ENCODE results near the gene GSG1L.
"Not testable (repeated sequence)": the region's sequence is repeated elsewhere in the genome, so short reads cannot be mapped to it uniquely, and the experiment has no call there.

The GSG1L gene

GRCh38 chr16:27747946-27748345 is 315.6 kb downstream of the GSG1L start:
- no peak for DNase-seq (ENCODE audit: insufficient read length, low spot score)
- FAIRE-seq: no peak
- TF ChIP-seq SPI1 (IDR thresholded peaks at IDR 0.05; ENCODE audit: low read depth, low read length) (no peak), POU2F2 (IDR thresholded peaks at IDR 0.05; ENCODE audit: low read depth, low read length) (no peak), PAX5 (IDR thresholded peaks at IDR 0.05; ENCODE audit: insufficient read depth, low read length, severe bottlenecking) (no peak), TAF1 (IDR thresholded peaks at IDR 0.05; ENCODE audit: low read depth, low read length) (no peak), POLR2AphosphoS5 (IDR thresholded peaks at IDR 0.05; ENCODE audit: low read depth, low read length) (no peak), POLR2A (IDR thresholded peaks at IDR 0.05; ENCODE audit: low read depth, low read length) (no peak)

GRCh38 chr16:27746076-27746855 is 317.2 kb downstream of the GSG1L start:
- no peak for DNase-seq (ENCODE audit: insufficient read length, low spot score)
- TF ChIP-seq SPI1 (IDR thresholded peaks at IDR 0.05; ENCODE audit: low read depth, low read length) (no peak), PAX5 (IDR thresholded peaks at IDR 0.05; ENCODE audit: insufficient read depth, low read length, severe bottlenecking) (no peak), POU2F2 (IDR thresholded peaks at IDR 0.05; ENCODE audit: low read depth, low read length) (no peak), POLR2A (IDR thresholded peaks at IDR 0.05; ENCODE audit: low read depth, low read length) (no peak), POLR2AphosphoS5 (IDR thresholded peaks at IDR 0.05; ENCODE audit: low read depth, low read length) (no peak), TAF1 (IDR thresholded peaks at IDR 0.05; ENCODE audit: low read depth, low read length) (no peak)
- FAIRE-seq: no peak

DNA sequence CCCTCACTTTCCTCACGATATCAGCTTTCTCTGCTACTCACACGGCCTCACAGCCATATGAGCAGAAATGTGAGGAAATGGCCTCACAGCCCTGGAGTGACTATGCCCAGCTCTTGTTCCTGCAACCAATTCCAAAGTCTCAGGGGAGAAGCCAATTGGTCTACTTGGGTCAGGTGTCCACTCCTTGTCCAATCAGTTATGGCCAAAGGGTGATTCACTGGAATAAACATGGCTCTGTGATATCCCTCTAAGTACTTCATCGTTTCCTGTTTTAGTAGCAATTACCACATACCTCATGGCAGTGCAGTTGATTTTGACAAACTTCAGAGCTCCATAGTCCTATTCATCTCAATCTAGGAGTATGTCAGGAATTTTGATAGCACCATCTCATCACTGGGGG is 318.2 kb downstream of the GSG1L start:
- DNase-seq (ENCODE audit: insufficient read length, low spot score) (no peak), FAIRE-seq (no peak)
- no peak for TF ChIP-seq SPI1 (IDR thresholded peaks at IDR 0.05; ENCODE audit: low read depth, low read length)

- FAIRE-seq (no peak), DNase-seq (ENCODE audit: insufficient read length, low spot score) (no peak)
- TF ChIP-seq SPI1 (IDR thresholded peaks at IDR 0.05; ENCODE audit: low read depth, low read length) (no peak), TAF1 (IDR thresholded peaks at IDR 0.05; ENCODE audit: low read depth, low read length) (no peak), PAX5 (IDR thresholded peaks at IDR 0.05; ENCODE audit: insufficient read depth, low read length, severe bottlenecking) (no peak), POLR2AphosphoS5 (IDR thresholded peaks at IDR 0.05; ENCODE audit: low read depth, low read length) (no peak), POLR2A (IDR thresholded peaks at IDR 0.05; ENCODE audit: low read depth, low read length) (no peak), POU2F2 (IDR thresholded peaks at IDR 0.05; ENCODE audit: low read depth, low read length) (no peak)
Observed at GRCh38 chr16:27743963-27744362, 319.6 kb downstream of the GSG1L start.

- FAIRE-seq; DNase-seq (ENCODE audit: insufficient read length, low spot score): not testable (repeated sequence)
Observed at GRCh38 chr16:27743001-27743400, 320.5 kb downstream of the GSG1L start.

DNA sequence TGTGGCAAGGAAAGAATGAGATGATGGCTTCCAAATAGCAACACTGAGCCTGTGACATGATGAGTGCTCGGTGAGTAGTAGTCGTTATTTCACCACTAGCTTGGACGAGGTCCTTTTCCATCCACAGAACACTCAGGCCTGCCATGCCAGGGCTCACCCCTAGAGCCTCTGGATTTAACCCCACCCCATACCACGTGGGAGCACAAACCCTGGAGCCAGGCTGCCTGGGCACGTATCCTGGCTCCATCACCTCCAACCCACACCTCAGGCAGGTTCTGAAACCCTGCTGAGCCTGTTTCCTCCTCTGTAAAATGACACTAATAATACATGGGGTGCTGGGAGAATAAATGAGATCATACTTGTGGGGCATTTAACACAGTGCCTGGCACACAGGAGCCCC is 321.2 kb downstream of the GSG1L start:
- TF ChIP-seq TAF1 (IDR thresholded peaks at IDR 0.05; ENCODE audit: low read depth, low read length) (no peak), POLR2A (IDR thresholded peaks at IDR 0.05; ENCODE audit: low read depth, low read length) (no peak), POLR2AphosphoS5 (IDR thresholded peaks at IDR 0.05; ENCODE audit: low read depth, low read length) (no peak), PAX5 (IDR thresholded peaks at IDR 0.05; ENCODE audit: insufficient read depth, low read length, severe bottlenecking) (no peak), POU2F2 (IDR thresholded peaks at IDR 0.05; ENCODE audit: low read depth, low read length) (no peak), SPI1 (IDR thresholded peaks at IDR 0.05; ENCODE audit: low read depth, low read length) (no peak)
- DNase-seq (ENCODE audit: insufficient read length, low spot score) (no peak), FAIRE-seq (no peak)

DNA sequence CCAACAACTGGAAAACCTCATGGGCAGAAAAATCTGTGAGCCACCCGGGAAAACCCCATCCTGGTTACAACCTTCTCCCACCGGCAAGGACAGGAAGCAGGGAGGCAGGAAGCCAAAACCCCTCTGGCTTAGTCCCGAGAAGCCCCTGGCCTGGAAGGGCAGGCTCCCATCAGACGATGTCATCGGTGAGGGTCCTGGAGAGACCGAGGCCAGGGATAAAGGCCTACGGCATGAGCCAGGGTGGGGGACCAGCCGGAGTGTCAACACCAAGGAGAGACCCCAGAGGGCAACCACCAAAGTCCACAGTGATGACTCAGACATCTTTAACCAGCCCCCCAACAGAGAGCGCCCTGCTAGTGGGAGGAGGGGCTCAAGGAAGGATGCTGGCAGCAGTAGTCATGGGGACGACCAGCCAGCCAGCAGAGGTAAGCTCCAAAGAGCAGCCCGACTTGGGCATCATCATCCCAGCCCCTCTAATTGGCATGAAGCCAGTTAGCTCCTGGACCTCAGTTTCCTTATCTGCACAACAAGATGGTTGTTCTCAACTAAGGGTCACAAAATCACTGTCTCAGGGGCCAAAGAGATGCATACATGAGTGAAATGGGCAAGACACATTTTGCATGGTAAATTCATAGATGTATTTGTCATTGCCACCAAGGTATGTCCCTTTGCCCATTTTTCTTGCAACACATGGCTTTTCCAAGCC is 322.9 kb downstream of the GSG1L start:
- no peak for TF ChIP-seq SPI1 (IDR thresholded peaks at IDR 0.05; ENCODE audit: low read depth, low read length)
- TF ChIP-seq PAX5 (IDR thresholded peaks at IDR 0.05; ENCODE audit: insufficient read depth, low read length, severe bottlenecking): no peak
- no peak for TF ChIP-seq TAF1 (IDR thresholded peaks at IDR 0.05; ENCODE audit: low read depth, low read length)
- no peak for TF ChIP-seq POLR2A (IDR thresholded peaks at IDR 0.05; ENCODE audit: low read depth, low read length)
- no peak for TF ChIP-seq POLR2AphosphoS5 (IDR thresholded peaks at IDR 0.05; ENCODE audit: low read depth, low read length)
- no peak for TF ChIP-seq POU2F2 (IDR thresholded peaks at IDR 0.05; ENCODE audit: low read depth, low read length)
- DNase-seq (ENCODE audit: insufficient read length, low spot score) (no peak), FAIRE-seq (no peak)

GRCh38 chr16:27739606-27740357 is 323.7 kb downstream of the GSG1L start:
- no peak for DNase-seq (ENCODE audit: insufficient read length, low spot score)
- TF ChIP-seq PAX5 (IDR thresholded peaks at IDR 0.05; ENCODE audit: insufficient read depth, low read length, severe bottlenecking): no peak
- no peak for TF ChIP-seq POLR2AphosphoS5 (IDR thresholded peaks at IDR 0.05; ENCODE audit: low read depth, low read length)
- TF ChIP-seq POU2F2 (IDR thresholded peaks at IDR 0.05; ENCODE audit: low read depth, low read length): no peak
- no peak for TF ChIP-seq SPI1 (IDR thresholded peaks at IDR 0.05; ENCODE audit: low read depth, low read length)
- TF ChIP-seq TAF1 (IDR thresholded peaks at IDR 0.05; ENCODE audit: low read depth, low read length): no peak
- no peak for TF ChIP-seq POLR2A (IDR thresholded peaks at IDR 0.05; ENCODE audit: low read depth, low read length)
- FAIRE-seq: no peak

GRCh38 chr16:27738596-27738995 is 324.9 kb downstream of the GSG1L start:
- FAIRE-seq (no peak), DNase-seq (ENCODE audit: insufficient read length, low spot score) (no peak)
- TF ChIP-seq TAF1 (IDR thresholded peaks at IDR 0.05; ENCODE audit: low read depth, low read length): no peak
- TF ChIP-seq POLR2AphosphoS5 (IDR thresholded peaks at IDR 0.05; ENCODE audit: low read depth, low read length): no peak
- TF ChIP-seq PAX5 (IDR thresholded peaks at IDR 0.05; ENCODE audit: insufficient read depth, low read length, severe bottlenecking): no peak
- no peak for TF ChIP-seq POU2F2 (IDR thresholded peaks at IDR 0.05; ENCODE audit: low read depth, low read length)
- no peak for TF ChIP-seq POLR2A (IDR thresholded peaks at IDR 0.05; ENCODE audit: low read depth, low read length)
- TF ChIP-seq SPI1 (IDR thresholded peaks at IDR 0.05; ENCODE audit: low read depth, low read length): no peak
